ENCODE data around the gene FZD7.

FZD7 gene

DNA sequence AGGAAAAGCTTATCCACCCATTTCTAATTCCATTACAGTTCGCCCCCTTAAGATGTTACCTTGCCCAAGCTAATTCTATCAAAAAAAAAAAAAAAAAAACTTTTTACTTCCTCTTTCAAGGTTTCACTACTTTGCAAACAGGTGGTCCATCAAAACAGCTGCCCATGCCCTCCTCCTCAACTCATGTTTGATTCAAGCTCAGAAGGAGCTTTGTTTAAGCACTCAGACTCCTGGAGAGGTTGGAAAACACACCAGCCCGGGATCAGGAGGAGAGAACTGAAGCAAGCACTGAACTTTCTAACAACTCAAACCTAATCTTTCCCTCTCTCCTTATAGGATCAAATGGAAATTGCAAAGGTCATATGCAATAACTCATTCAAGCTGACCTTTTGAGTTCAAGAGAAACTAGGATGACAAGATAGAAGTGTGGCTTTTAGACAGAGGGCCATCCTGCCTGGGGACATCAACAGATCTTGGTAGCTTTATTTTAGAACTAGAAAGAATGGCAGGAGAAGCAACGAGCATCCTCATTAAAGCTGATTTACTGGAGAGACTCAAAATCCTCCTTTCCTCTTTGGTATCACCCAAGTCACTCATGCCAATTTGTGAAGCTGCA is 28.3 kb upstream of the FZD7 start:
- H2AFZ ChIP-seq = no peak overlapping the region
- H3K9me3 ChIP-seq (ENCODE audit: control insufficient read depth, low read length) = no peaks in the 10 kb centered on the region
- H3K4me2 ChIP-seq (ENCODE audit: low read length) = no peak overlapping the region
- H3K36me3 ChIP-seq (ENCODE audit: control insufficient read depth, insufficient read depth, low read length) = no peaks in the 10 kb centered on the region
- H3K27ac ChIP-seq = no peak overlapping the region
- no peak overlapping the region for H3K4me3 ChIP-seq (ENCODE audit: low read depth, low read length)
- no peaks in the 10 kb centered on the region for H3K27me3 ChIP-seq (ENCODE audit: control insufficient read depth, insufficient read depth, low read length)
- H3K79me2 ChIP-seq = no peaks in the 10 kb centered on the region
- no peaks in the 10 kb centered on the region for H3K4me1 ChIP-seq
- TF ChIP-seq, protein P1, sequence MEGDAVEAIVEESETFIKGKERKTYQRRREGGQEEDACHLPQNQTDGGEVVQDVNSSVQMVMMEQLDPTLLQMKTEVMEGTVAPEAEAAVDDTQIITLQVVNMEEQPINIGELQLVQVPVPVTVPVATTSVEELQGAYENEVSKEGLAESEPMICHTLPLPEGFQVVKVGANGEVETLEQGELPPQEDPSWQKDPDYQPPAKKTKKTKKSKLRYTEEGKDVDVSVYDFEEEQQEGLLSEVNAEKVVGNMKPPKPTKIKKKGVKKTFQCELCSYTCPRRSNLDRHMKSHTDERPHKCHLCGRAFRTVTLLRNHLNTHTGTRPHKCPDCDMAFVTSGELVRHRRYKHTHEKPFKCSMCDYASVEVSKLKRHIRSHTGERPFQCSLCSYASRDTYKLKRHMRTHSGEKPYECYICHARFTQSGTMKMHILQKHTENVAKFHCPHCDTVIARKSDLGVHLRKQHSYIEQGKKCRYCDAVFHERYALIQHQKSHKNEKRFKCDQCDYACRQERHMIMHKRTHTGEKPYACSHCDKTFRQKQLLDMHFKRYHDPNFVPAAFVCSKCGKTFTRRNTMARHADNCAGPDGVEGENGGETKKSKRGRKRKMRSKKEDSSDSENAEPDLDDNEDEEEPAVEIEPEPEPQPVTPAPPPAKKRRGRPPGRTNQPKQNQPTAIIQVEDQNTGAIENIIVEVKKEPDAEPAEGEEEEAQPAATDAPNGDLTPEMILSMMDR (IDR thresholded peaks at IDR 0.05) = no peak
- H3K9ac ChIP-seq = no peak overlapping the region

DNA sequence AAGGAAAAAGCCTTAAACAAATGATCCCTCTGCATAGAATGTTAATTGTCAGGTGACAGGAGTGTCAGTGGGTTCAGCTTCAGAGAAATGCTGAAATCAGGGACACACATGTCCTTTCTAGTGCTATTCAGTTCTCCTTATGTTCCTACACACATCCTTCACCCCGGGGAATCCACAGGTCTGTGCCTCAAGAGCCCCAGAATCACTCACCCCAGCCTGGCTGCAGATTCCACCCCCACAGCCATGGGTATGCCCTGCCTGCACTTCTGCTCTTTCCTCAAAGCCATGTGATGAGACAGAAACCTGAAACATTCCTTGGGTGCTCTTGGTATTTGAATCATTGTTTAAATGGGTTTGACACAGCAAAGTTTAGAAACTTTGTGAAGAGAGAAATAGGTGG is 27.4 kb upstream of the FZD7 start:
- no peaks in the 10 kb centered on the region for H3K9me3 ChIP-seq (ENCODE audit: control insufficient read depth, low read length)
- H3K9ac ChIP-seq = no peak overlapping the region
- H3K36me3 ChIP-seq (ENCODE audit: control insufficient read depth, insufficient read depth, low read length) = no peaks in the 10 kb centered on the region
- TF ChIP-seq, protein P1 (IDR thresholded peaks at IDR 0.05) = no peak
- H3K27me3 ChIP-seq (ENCODE audit: control insufficient read depth, insufficient read depth, low read length) = no peaks in the 10 kb centered on the region
- H3K4me1 ChIP-seq = no peaks in the 10 kb centered on the region
- no peak overlapping the region for H3K4me2 ChIP-seq (ENCODE audit: low read length)
- no peak overlapping the region for H3K27ac ChIP-seq
- no peak overlapping the region for H2AFZ ChIP-seq
- no peaks in the 10 kb centered on the region for H3K79me2 ChIP-seq
- no peak overlapping the region for H3K4me3 ChIP-seq (ENCODE audit: low read depth, low read length)

DNA sequence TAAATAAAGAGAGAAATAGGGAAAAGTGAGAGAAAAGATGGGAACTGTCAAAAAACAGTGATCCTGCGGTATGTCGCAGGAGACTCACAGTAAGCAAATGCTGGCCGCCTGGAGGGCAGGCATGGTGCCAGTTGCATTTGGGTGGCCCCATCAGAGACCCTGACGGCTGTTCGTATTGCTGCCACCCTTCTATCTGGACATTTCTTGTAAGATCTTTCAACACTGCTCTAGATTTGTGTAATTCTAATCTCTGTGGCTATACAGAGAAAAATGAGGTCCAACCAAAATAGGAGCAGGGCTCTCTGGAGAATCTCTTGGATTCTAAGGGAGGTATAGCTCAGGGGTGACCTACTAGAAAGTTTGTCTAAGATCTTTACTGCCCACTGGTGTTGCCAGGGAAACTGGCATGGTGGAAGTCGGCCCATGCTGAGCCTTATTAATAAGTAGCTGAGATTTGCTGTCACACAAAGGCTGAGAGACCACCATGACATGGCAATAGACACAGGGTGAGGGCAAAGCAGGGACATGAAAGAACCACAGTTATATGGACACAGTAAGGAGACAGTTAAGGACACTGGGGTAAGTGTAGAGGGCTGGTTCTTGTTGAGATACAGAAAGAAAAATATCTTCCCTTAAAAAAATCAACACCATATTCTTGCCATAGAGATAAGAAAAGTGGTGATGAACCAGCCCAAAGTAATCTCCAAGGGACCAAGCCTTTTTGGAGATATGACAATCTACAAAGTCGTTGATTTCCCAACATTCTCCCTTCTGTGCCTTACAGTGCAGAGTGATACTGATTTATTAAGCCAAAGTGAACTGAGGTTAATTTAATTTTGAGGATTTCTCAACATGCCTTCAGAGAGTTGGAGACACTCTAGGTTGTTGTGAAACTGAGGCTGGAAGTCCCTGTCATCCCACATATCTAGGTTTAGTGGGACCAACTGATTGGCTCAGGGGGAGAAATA is 26.4 kb upstream of the FZD7 start:
- Histone ChIP-seq H3K27ac (no peak overlapping the region), H3K36me3 (ENCODE audit: control insufficient read depth, insufficient read depth, low read length) (no peaks in the 10 kb centered on the region), H3K4me2 (ENCODE audit: low read length) (no peak overlapping the region), H3K27me3 (ENCODE audit: control insufficient read depth, insufficient read depth, low read length) (no peaks in the 10 kb centered on the region), H2AFZ (no peak overlapping the region), H3K9ac (no peak overlapping the region), H3K4me3 (ENCODE audit: low read depth, low read length) (no peak overlapping the region), H3K4me1 (no peaks in the 10 kb centered on the region), H3K79me2 (no peaks in the 10 kb centered on the region), H3K9me3 (ENCODE audit: control insufficient read depth, low read length) (no peaks in the 10 kb centered on the region)
- TF ChIP-seq, protein P1 (IDR thresholded peaks at IDR 0.05) = peak; percentile 25

DNA sequence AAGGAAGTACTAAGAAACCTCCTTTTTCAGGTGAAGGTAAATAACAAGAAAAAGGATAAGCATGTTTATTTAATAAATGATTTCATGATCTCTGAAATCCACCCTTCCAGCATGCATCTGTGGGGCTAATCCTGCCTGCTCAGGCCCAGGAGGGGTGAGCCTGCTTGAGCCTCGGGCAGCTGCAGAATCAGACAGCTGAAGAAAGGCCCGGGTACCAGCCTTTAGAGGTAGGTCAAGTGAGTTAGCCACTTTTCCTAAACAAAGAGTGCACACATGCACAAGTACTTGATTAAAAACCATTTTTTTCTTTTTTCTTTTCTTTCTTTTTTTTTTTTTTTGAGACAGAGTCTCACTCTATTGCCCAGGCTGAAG is 25.7 kb upstream of the FZD7 start:
- TF ChIP-seq, protein P1 (IDR thresholded peaks at IDR 0.05) = no peak
- Histone ChIP-seq H3K4me2 (ENCODE audit: low read length) (no peak overlapping the region), H3K36me3 (ENCODE audit: control insufficient read depth, insufficient read depth, low read length) (no peaks in the 10 kb centered on the region), H3K9me3 (ENCODE audit: control insufficient read depth, low read length) (no peaks in the 10 kb centered on the region), H3K9ac (no peak overlapping the region), H3K4me1 (no peaks in the 10 kb centered on the region), H3K27me3 (ENCODE audit: control insufficient read depth, insufficient read depth, low read length) (no peaks in the 10 kb centered on the region), H3K4me3 (ENCODE audit: low read depth, low read length) (no peak overlapping the region), H2AFZ (no peak overlapping the region), H3K79me2 (no peaks in the 10 kb centered on the region), H3K27ac (no peak overlapping the region)

All from parathyroid adenoma (tissue), 2 donors.